Neural cell (in vitro differentiated cells): ENCODE results near the gene OR10K2. TPM values are rescaled to one million over a fixed set of nuclear protein-coding genes. Genes with fewer than 3 reads are reported as not detected.

Experiments used
- H2AFZ ChIP-seq: fragments of 200-600, 300-800 bp; sonication (generic), shearing (Covaris generic); 2 replicates; pipeline ENCODE4 v1.6.0; 2014; ENCODE audit warnings: low read depth, mild to moderate bottlenecking, antibody characterized with exemption, low read length, moderate library complexity
- H3F3A ChIP-seq: fragments of 200-600 bp; shearing (Covaris generic); 2 replicates; pipeline ENCODE4 v1.6.1; 2016; ENCODE audit warnings: mild to moderate bottlenecking, moderate library complexity, mixed read lengths, antibody characterized with exemption, low read length; ENCODE audit not compliant: insufficient read depth, poor library complexity, severe bottlenecking
- H3K27ac ChIP-seq: fragments of 200-600, 300-800 bp; sonication (generic), shearing (Covaris generic); 2 replicates; pipeline ENCODE4 v1.5.1; 2014; ENCODE audit warnings: mild to moderate bottlenecking, low read length, moderate library complexity
- H3K27me3 ChIP-seq: fragments of 300-800, 200-600 bp; sonication (generic), shearing (Covaris generic); 2 replicates; pipeline ENCODE4 v1.6.0; 2014; ENCODE audit warnings: mild to moderate bottlenecking, low read depth, low read length, moderate library complexity; ENCODE audit not compliant: insufficient read depth
- H3K36me3 ChIP-seq: fragments of 300-800, 200-600 bp; sonication (generic), shearing (Covaris generic); 2 replicates; pipeline ENCODE4 v1.5.1; 2014; ENCODE audit warnings: mild to moderate bottlenecking, antibody characterized with exemption, low read length, moderate library complexity; ENCODE audit not compliant: insufficient read depth
- H3K4me2 ChIP-seq: fragments of 300-800, 200-600 bp; sonication (generic), shearing (Covaris generic); 2 replicates; pipeline ENCODE4 v1.6.0; 2014; ENCODE audit warnings: mild to moderate bottlenecking, low read length
- H3K4me3 ChIP-seq: fragments of 300-800, 200-600 bp; sonication (generic), shearing (Covaris generic); 2 replicates; pipeline ENCODE4 v1.5.1; 2014; ENCODE audit warnings: mild to moderate bottlenecking, low read length, moderate library complexity
- H3K79me2 ChIP-seq: fragments of 200-600 bp; shearing (Covaris generic); replicated peaks from 2 replicates; pipeline ENCODE4 v1.6.0; 2014; ENCODE audit warnings: mild to moderate bottlenecking, low read length, moderate library complexity; ENCODE audit not compliant: insufficient read depth
- H3K9ac ChIP-seq: fragments of 300-800, 200-600 bp; sonication (generic), shearing (Covaris generic); 2 replicates; pipeline ENCODE4 v1.6.1; 2016; ENCODE audit warnings: mild to moderate bottlenecking, low read length, mixed read lengths
- H3K9me2 ChIP-seq: fragments of 200-600 bp; shearing (Covaris generic); 2 replicates; pipeline ENCODE4 v1.6.1; 2016; ENCODE audit warnings: mild to moderate bottlenecking, low read length, mixed read lengths; ENCODE audit not compliant: insufficient read depth
- H3K9me3 ChIP-seq: fragments of 200-600, 300-800 bp; sonication (generic), shearing (Covaris generic); 2 replicates; pipeline ENCODE4 v1.6.1; 2016; ENCODE audit warnings: mild to moderate bottlenecking, mixed run types, low read length, moderate library complexity, mixed read lengths
- H4K20me1 ChIP-seq: fragments of 200-600 bp; shearing (Covaris generic); 2 replicates; pipeline ENCODE4 v1.6.1; 2016; ENCODE audit warnings: mild to moderate bottlenecking, mixed run types; ENCODE audit not compliant: insufficient read depth
- EP300 ChIP-seq: fragments of 450-650 bp; conservative IDR thresholded peaks from 2 replicates; pipeline ENCODE4 v1.6.1; 2014; ENCODE audit warnings: antibody characterized with exemption, mild to moderate bottlenecking, moderate library complexity; ENCODE audit not compliant: poor library complexity, severe bottlenecking
- EZH2 ChIP-seq: fragments of 200-600, 300-800 bp; shearing (Covaris generic), sonication (generic); IDR thresholded peaks from 2 replicates; pipeline ENCODE4 v1.6.1; 2014; ENCODE audit warnings: antibody characterized with exemption, low read length, borderline replicate concordance, mild to moderate bottlenecking; ENCODE audit not compliant: insufficient read depth, poor library complexity, severe bottlenecking
- MXI1 ChIP-seq: fragments of 450-650 bp; conservative IDR thresholded peaks from 2 replicates; pipeline ENCODE4 v1.6.1; 2014; ENCODE audit warnings: antibody characterized with exemption, mild to moderate bottlenecking; ENCODE audit not compliant: poor library complexity, severe bottlenecking
- POLR2AphosphoS5 ChIP-seq: IDR thresholded peaks from 2 replicates; pipeline ENCODE4 v1.6.1; 2012
- RAD21 ChIP-seq: fragments of 450-650 bp; conservative IDR thresholded peaks from 2 replicates; pipeline ENCODE4 v1.6.1; 2014; ENCODE audit warnings: antibody characterized with exemption, mild to moderate bottlenecking, moderate library complexity
- SMC3 ChIP-seq: fragments of 450-650 bp; conservative IDR thresholded peaks from 2 replicates; pipeline ENCODE4 v1.6.1; 2014; ENCODE audit warnings: antibody characterized with exemption, mild to moderate bottlenecking, moderate library complexity; ENCODE audit not compliant: poor library complexity
- TAF1 ChIP-seq: IDR thresholded peaks from 2 replicates; pipeline ENCODE4 v1.6.1; 2012; ENCODE audit warnings: low read depth
- polyA plus RNA-seq: library from polyadenylated mRNA; depleted of rRNA; stranded (reverse); fragments of >200 nt; gene quantifications from 2 replicates; pipeline ENCODE4 v1.2.3, GENCODE V29; 2014
- TF ChIP-seq, protein P1 (sequence below): fragments of 450-650 bp; IDR thresholded peaks from 2 replicates; pipeline ENCODE4 v1.5.1; 2014; ENCODE audit warnings: antibody characterized with exemption, mild to moderate bottlenecking, moderate library complexity; ENCODE audit not compliant: poor library complexity, severe bottlenecking
- TF ChIP-seq, protein P2 (sequence below): IDR thresholded peaks from 2 replicates; pipeline ENCODE4 v1.6.1; 2012; ENCODE audit warnings: borderline replicate concordance

Gene OR10K2
- polyA plus RNA-seq, 1 donor from 2014 or later = not detected

DNA sequence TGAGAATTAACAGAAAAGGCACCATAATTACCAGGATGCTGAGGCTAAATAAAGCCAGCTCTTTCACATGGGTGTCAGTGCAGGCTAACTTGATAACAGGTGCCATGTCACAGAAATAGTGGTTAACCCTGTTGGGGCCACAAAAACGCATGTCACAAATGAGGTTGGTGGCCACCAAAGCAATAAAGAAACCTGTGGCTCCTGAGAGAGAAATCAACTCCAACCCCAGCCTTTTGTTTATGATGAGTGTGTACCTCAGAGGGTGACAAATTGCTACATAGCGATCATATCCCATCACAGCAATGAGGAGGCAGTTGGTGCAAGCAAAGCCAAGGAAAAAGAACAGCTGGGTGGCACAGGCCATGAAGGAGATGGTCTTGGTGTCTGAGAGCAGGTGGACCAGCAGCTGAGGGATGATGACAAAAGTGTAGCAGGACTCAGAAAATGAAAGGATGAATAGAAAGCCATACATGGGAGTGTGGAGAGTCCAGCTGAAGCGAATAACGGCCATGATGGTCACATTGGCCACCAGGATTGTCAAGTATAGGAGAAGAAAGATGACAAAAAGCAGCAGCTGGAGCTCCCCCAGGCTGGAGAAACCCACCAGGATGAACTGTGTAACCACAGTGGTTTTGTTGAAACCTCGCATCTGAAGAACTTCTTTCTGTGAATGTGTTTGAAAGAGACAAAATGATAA lies 27.1 kb downstream of the OR10K2 start, which contains the start of gene OR10T2:
Gene OR10T2, minus strand, starts transcription at position 649 of the 697 bp plus-strand sequence. Its CDS starts 0 bp downstream, at position 649.
- Histone ChIP-seq H3K4me2 (no peak within 1 kb of the TSS), H3K4me3 (no peak within 1 kb of the TSS), H3K9me2 (no peaks in the 10 kb centered on the region), H3K27ac (no peak within 1 kb of the TSS), H3K79me2 (no peaks in the 10 kb centered on the region), H3K9ac (no peak within 1 kb of the TSS), H2AFZ (no peak within 1 kb of the TSS), H3F3A (no peaks in the 10 kb centered on the region), H3K36me3 (no peaks in the 10 kb centered on the region), H4K20me1 (no peaks in the 10 kb centered on the region), H3K9me3 (no peaks in the 10 kb centered on the region), H3K27me3 (no peaks in the 10 kb centered on the region)
- TF ChIP-seq, protein P1, sequence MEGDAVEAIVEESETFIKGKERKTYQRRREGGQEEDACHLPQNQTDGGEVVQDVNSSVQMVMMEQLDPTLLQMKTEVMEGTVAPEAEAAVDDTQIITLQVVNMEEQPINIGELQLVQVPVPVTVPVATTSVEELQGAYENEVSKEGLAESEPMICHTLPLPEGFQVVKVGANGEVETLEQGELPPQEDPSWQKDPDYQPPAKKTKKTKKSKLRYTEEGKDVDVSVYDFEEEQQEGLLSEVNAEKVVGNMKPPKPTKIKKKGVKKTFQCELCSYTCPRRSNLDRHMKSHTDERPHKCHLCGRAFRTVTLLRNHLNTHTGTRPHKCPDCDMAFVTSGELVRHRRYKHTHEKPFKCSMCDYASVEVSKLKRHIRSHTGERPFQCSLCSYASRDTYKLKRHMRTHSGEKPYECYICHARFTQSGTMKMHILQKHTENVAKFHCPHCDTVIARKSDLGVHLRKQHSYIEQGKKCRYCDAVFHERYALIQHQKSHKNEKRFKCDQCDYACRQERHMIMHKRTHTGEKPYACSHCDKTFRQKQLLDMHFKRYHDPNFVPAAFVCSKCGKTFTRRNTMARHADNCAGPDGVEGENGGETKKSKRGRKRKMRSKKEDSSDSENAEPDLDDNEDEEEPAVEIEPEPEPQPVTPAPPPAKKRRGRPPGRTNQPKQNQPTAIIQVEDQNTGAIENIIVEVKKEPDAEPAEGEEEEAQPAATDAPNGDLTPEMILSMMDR = no peak
- TF ChIP-seq POLR2AphosphoS5 (no peak), SMC3 (no peak), EP300 (no peak)
- TF ChIP-seq, protein P2, sequence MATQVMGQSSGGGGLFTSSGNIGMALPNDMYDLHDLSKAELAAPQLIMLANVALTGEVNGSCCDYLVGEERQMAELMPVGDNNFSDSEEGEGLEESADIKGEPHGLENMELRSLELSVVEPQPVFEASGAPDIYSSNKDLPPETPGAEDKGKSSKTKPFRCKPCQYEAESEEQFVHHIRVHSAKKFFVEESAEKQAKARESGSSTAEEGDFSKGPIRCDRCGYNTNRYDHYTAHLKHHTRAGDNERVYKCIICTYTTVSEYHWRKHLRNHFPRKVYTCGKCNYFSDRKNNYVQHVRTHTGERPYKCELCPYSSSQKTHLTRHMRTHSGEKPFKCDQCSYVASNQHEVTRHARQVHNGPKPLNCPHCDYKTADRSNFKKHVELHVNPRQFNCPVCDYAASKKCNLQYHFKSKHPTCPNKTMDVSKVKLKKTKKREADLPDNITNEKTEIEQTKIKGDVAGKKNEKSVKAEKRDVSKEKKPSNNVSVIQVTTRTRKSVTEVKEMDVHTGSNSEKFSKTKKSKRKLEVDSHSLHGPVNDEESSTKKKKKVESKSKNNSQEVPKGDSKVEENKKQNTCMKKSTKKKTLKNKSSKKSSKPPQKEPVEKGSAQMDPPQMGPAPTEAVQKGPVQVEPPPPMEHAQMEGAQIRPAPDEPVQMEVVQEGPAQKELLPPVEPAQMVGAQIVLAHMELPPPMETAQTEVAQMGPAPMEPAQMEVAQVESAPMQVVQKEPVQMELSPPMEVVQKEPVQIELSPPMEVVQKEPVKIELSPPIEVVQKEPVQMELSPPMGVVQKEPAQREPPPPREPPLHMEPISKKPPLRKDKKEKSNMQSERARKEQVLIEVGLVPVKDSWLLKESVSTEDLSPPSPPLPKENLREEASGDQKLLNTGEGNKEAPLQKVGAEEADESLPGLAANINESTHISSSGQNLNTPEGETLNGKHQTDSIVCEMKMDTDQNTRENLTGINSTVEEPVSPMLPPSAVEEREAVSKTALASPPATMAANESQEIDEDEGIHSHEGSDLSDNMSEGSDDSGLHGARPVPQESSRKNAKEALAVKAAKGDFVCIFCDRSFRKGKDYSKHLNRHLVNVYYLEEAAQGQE = no peak

DNA sequence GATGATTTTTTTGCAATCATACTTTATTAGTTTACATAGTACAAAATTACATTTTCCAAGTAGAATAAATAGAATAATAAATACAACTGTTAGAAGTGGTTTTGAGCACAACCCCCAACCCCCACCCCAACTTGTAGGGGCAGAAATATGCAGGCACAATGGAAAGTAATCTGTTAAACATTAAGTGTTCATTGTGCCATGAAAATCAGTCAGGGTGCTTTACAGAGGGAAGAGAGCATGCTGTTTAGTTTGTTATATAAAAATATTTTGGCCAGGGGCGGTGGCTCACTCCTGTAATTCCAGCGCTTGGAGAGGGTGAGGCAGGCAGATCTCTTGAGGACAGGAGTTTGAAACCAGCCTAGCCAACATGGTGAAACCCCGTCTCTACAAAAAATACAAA lies 29.4 kb downstream of the OR10K2 start:
- H3K9me3 ChIP-seq = no peaks in the 10 kb centered on the region

More for the DNA sequence above, 29.4 kb downstream of the OR10K2 start:
- no peak for TF ChIP-seq TAF1
- TF ChIP-seq MXI1 = no peak
- TF ChIP-seq, protein P2 = no peak
- no peak for TF ChIP-seq EZH2
- TF ChIP-seq RAD21 = no peak
- no peak for TF ChIP-seq SMC3
- TF ChIP-seq, protein P1 = no peak
- no peak for TF ChIP-seq EP300
- TF ChIP-seq POLR2AphosphoS5 = no peak
- H3K27me3 ChIP-seq = no peaks in the 10 kb centered on the region
- no peaks in the 10 kb centered on the region for H3F3A ChIP-seq
- no peak overlapping the region for H3K4me2 ChIP-seq
- no peaks in the 10 kb centered on the region for H4K20me1 ChIP-seq
- H3K9me2 ChIP-seq = no peaks in the 10 kb centered on the region
- no peak overlapping the region for H2AFZ ChIP-seq
- H3K79me2 ChIP-seq = no peaks in the 10 kb centered on the region
- no peak overlapping the region for H3K9ac ChIP-seq
- no peaks in the 10 kb centered on the region for H3K36me3 ChIP-seq
- H3K4me3 ChIP-seq = no peak overlapping the region
- no peak overlapping the region for H3K27ac ChIP-seq
